Measurements from ENCODE around the gene ARAP2.

DNA sequence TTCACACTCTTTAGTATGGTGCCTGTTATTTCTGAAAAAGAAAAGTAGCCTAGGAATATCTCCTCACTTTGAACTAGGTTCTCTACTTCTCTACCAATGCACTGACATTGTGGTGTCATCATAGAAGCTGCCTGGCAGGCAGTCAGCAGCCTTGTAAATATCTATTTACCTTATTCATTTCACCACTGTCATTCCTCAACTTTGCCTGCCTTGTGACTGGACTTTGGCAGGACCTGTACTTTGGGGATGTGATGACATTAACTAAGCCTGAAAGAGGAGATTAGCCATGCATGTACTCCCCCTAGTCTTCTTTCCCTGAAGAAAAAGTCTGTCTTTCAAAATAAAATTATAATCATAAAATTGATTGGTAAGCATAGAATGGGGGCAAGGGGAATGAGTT lies 207.2 kb downstream of the ARAP2 start:
- TF ChIP-seq, protein P1, sequence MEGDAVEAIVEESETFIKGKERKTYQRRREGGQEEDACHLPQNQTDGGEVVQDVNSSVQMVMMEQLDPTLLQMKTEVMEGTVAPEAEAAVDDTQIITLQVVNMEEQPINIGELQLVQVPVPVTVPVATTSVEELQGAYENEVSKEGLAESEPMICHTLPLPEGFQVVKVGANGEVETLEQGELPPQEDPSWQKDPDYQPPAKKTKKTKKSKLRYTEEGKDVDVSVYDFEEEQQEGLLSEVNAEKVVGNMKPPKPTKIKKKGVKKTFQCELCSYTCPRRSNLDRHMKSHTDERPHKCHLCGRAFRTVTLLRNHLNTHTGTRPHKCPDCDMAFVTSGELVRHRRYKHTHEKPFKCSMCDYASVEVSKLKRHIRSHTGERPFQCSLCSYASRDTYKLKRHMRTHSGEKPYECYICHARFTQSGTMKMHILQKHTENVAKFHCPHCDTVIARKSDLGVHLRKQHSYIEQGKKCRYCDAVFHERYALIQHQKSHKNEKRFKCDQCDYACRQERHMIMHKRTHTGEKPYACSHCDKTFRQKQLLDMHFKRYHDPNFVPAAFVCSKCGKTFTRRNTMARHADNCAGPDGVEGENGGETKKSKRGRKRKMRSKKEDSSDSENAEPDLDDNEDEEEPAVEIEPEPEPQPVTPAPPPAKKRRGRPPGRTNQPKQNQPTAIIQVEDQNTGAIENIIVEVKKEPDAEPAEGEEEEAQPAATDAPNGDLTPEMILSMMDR (IDR thresholded peaks at IDR 0.05; ENCODE audit: low read depth, low read length, poor library complexity, severe bottlenecking): no peak
- TF ChIP-seq EZH2phosphoT487 (IDR thresholded peaks at IDR 0.05; ENCODE audit: borderline replicate concordance, low read length): no peak
